Neural cell (in vitro differentiated cells): Measurements from ENCODE around the gene DLG2.

ENCODE experiments used
- CTCF ChIP-seq: fragments of 450-650 bp; IDR thresholded peaks from 2 replicates; pipeline ENCODE4 v1.5.1; 2014; ENCODE audit warnings: antibody characterized with exemption, mild to moderate bottlenecking, moderate library complexity; ENCODE audit not compliant: poor library complexity, severe bottlenecking
- EZH2 ChIP-seq: fragments of 200-600, 300-800 bp; shearing (Covaris generic), sonication (generic); IDR thresholded peaks from 2 replicates; pipeline ENCODE4 v1.6.1; 2014; ENCODE audit warnings: antibody characterized with exemption, low read length, borderline replicate concordance, mild to moderate bottlenecking; ENCODE audit not compliant: insufficient read depth, poor library complexity, severe bottlenecking
- REST ChIP-seq: IDR thresholded peaks from 2 replicates; pipeline ENCODE4 v1.6.1; 2012; ENCODE audit warnings: borderline replicate concordance

GRCh38 chr11:84144531-84144930, 1482.6 kb downstream of the DLG2 start:
- no peak for TF ChIP-seq EZH2
- TF ChIP-seq REST: no peak
- no peak for TF ChIP-seq CTCF
